Choroid plexus epithelial cell (primary cell): ENCODE measurements around the gene MZT2B.
"Not testable (repeated sequence)": the region's sequence is repeated elsewhere in the genome, so short reads cannot be mapped to it uniquely, and the experiment has no call there.

Experiments used
- DNase-seq: peaks from one replicate; pipeline ENCODE4 v3.0.0-alpha.2; 2010; ENCODE audit warnings: low read depth
- H3K4me3 ChIP-seq: 2 replicates; pipeline ENCODE4 v1.5.1; 2011; ENCODE audit warnings: low read depth, mild to moderate bottlenecking, control low read depth, low read length, moderate library complexity
- TF ChIP-seq, protein P1 (sequence below): conservative IDR thresholded peaks from 2 replicates; pipeline ENCODE4 v1.5.1; 2011; ENCODE audit warnings: low read depth, mild to moderate bottlenecking, control low read depth, inconsistent platforms, low read length, moderate library complexity

The MZT2B gene

DNA sequence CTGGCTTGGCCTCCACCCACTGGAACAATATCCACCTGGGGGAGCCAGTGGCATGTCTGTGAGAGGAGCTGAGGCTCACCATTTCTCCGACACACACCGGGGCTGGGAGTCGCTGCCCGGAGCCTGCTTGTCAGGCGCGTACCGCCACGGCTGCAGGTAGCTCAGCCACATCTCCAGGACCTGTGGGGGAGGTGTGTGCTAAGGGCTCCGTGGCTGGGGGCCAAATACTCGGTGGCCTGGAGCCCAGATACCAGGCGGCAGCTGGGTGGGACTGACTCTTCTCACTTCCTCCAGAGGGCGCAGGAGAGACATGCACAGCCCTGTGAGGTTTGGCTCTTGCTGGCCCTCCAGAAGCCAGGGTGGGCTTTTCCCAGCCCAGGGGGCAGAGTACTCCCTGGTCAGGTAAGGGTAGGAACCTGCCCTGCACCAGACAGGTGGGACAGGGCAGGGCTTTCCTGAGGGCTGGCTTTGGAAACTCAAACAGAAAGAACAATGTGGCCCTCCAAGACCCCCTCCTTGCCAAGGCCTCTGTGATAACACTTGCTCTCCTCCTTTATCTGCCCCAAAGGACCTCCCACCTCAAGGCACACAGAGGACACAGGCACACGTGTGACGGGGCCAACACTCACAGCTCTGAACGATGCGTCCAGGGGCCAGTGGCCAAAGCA is 26.0 kb upstream of the MZT2B start:
- H3K4me3 ChIP-seq = not testable (repeated sequence)
- DNase-seq = peak; percentile 71
- TF ChIP-seq, protein P1, sequence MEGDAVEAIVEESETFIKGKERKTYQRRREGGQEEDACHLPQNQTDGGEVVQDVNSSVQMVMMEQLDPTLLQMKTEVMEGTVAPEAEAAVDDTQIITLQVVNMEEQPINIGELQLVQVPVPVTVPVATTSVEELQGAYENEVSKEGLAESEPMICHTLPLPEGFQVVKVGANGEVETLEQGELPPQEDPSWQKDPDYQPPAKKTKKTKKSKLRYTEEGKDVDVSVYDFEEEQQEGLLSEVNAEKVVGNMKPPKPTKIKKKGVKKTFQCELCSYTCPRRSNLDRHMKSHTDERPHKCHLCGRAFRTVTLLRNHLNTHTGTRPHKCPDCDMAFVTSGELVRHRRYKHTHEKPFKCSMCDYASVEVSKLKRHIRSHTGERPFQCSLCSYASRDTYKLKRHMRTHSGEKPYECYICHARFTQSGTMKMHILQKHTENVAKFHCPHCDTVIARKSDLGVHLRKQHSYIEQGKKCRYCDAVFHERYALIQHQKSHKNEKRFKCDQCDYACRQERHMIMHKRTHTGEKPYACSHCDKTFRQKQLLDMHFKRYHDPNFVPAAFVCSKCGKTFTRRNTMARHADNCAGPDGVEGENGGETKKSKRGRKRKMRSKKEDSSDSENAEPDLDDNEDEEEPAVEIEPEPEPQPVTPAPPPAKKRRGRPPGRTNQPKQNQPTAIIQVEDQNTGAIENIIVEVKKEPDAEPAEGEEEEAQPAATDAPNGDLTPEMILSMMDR = peak; percentile 68

DNA sequence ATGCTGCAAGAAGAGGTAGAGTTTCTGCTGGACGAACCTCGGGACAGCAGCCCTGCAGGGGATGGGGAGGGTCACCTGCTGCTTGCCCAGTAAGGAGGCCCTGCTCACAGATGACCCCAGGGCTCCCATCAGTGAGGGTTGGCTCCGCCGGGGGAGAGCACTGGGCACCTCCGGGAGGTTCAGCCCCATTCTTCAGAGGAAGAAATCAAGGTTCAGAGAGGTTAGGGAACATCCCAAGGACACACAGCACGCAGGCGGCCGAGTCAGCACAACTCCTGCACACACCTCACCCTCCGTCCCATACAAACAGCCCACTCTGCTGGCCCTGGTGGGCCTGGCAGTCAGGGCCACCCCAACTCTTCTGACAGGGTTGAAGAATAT is 25.4 kb upstream of the MZT2B start:
- DNase-seq = no peak
- TF ChIP-seq, protein P1 = no peak
- no peak overlapping the region for H3K4me3 ChIP-seq

DNA sequence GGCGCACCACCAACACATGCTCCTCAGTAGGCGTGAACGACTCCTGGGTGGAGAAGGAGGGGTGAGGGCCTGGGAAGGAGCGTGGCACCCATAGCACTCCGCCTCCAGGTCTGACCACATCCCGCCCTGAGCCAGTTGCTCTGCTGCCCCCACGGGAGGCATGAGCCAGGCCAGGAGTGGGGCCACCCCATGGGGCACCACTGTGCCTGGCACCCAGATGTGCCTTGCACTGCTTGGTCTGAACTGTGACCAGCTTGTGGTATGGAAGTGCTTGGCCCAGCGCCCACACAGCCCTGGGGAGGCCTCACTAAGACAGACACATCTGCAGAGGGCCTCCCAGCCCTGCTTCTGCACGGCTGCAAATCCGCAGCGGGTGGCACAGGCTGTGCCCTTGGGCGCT is 24.7 kb upstream of the MZT2B start:
- H3K4me3 ChIP-seq = not testable (repeated sequence)

DNA sequence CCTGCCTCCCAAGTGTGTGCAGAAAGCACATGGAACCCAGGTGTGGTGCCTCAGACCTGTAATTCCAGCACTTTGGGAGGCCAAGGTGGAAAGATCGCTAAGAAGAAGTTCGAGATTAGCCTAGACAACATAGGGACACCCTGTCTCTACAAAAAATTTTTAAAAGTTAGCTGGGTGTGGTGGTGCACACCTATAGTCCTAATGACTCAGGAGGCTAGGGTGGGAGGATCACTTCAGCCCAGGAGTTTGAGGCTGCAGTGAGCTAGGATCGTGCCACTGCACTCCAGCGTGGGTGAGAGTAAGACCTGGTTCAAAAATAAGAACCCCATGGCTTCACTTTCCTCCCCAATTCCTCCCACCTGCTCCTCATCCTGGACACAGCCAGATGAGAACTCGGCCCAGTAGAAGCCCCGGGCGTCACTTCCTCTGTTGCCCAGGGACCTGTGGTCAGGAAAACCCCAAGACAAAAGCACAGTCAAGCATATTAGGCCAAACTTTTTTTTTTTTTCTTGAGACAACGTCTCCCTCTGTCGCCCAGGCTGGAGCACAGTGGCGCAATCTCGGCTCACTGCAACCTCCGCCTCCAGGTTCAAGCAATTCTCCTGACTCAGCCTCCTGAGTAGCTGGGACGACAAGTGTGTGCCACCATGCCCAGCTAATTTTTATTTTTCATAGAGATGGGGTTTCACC is 24.1 kb upstream of the MZT2B start:
- DNase-seq = peak; percentile 15
- H3K4me3 ChIP-seq = not testable (repeated sequence)

More for the DNA sequence above, 24.7 kb upstream of the MZT2B start:
- peak; percentile 8 for DNase-seq

DNA sequence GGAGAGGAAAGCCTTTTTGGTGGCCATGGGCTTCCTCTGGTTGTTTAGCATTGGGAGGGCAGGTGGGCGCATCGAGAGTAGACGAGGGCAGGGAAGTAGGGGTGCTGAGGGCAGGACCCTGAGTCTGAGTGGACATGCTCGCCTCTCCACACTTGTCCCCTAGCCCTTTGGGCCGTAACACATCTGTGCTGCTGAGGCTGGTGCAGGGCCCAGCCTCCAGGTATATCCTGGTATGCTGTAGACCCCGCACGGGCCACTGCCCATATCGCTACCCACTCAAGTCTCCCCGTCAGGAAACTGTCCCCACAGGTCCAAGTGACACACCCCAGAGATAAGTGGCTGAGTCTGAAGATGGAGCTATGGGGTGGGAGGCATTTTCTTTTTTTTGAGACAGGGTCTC is 23.4 kb upstream of the MZT2B start:
- DNase-seq = no peak
- TF ChIP-seq, protein P1 = no peak
- no peak overlapping the region for H3K4me3 ChIP-seq

DNA sequence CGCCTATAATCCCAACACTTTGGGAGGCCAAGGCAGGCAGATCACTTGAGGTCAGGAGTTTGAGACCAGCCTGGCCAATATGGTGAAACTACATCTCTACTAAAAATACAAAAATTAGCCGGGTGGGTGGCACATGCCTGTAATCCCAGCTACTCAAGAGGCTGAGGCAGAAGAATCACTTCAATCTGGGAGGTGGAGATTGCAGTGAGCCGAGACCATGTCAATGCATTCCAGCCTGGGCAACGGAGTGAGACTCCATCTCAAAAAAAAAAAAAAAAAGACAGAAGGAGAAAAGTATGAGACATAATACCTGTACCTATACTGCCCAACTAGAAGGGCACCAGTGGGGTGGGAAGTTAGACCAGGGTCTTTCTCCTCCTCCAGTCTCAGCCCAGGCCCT is 22.7 kb upstream of the MZT2B start:
- not testable (repeated sequence) for DNase-seq, H3K4me3 ChIP-seq

DNA sequence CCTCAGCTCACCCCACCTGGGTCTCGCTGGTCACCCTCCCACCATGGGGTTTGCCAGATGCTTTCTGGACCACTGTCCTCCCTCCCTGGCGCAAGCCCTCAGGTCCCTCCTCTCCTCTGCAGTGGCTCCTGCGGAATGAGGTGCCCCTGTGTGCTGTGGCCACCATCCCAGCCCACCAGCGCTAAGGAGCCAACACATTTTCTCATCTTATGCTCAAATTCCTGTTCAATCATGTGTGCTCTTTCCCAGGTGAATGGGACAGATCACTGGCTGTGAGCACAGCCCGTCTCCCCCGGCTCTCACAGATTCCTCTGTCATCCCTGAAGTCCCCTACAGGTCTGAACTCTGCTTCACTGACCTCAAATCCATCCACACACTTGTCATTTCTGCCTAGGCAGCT is 21.9 kb upstream of the MZT2B start:
- TF ChIP-seq, protein P1 = no peak
- no peak overlapping the region for H3K4me3 ChIP-seq
- no peak for DNase-seq

DNA sequence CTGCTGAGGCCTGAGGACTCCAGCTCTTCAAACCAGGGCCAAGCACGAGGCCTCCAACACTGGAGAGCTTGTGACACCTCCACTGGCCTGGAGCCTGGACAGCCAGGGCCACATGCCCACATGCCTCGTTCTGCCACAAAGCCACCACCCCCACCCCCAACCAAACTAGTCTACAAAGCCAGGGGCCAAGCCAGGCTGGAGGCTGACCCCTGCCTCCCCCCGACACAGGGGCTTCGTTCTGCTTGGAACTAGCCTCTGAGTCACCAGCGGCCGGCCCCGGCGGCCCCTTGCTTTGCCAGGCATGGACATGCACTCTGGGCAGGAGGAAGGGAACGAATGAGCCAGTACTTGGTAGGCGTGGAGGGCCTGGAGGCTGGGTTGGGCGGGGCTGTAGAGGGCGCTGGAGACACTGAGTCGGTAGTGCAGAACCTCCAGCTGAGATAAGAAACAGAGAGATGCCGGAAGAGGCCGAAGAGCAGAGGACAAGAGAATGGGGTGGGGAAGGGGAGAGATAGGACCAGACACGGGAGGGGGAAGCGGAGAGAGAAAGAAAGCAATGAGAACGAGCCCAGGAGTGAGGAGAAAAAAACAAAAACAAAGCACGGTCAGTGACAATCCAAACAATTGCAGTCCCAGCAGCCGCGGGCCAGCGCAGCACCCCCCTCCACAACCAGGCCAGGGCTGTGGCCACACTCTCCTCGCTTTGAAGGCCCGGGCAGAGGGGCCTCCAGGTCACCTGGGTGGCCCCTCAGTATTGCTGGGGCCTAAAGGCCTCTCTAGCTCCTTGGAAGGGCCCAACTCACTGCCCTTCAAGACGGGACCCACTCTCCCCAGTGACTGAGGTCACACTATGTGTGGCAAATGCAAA is 21.0 kb upstream of the MZT2B start:
- DNase-seq = peak; percentile 23
- TF ChIP-seq, protein P1 = peak; percentile 27
- not testable (repeated sequence) for H3K4me3 ChIP-seq

DNA sequence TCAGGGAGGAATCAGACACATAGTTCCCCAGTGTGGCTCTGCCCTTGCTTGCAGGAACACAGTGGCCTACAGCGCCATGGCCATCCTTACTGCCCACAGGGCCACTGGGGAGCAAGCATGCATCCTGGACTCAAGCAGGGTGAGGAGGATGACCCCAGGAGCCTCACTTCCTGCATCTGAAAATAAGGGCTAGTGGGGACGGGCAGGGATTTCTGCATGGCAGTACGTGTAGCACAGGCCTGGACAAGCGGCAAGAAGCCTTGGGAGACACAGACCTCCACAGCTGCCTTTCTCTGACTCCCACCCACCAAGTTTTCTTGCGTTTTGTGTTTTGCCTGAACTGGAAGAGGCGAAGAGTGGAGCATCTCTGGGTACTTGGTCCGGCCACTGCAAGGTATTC is 19.6 kb upstream of the MZT2B start:
- DNase-seq, H3K4me3 ChIP-seq: not testable (repeated sequence)
